HCT116 (cell line): Measurements from ENCODE around the gene SH2D3C. TPM values are rescaled to one million over a fixed set of nuclear protein-coding genes. Genes with fewer than 3 reads are reported as not detected.

Experiments
- ATAC-seq: fragments of 200-7000 bp; cut with Tn5 transposase; 2 replicates; pipeline ENCODE4 v1.9.1; 2020; ENCODE audit warnings: mild to moderate bottlenecking, moderate library complexity
- Bru-seq: library from RNA; stranded (reverse); fragments of 400-500 nt; gene quantifications from one replicate; lab custom pipeline; 2021; lab: Mats Ljungman, UMichigan
- BruChase-seq, 2 experiments: library from RNA; stranded (reverse); fragments of 400-500 nt; gene quantifications; one replicate each; lab custom pipeline; 2021; lab: Mats Ljungman, UMichigan
- BruUV-seq: library from RNA; stranded (reverse); fragments of 400-500 nt; replicated peaks from 2 replicates; lab custom pipeline; 2021; lab: Mats Ljungman, UMichigan
- CTCF ChIA-PET: fragments of 300-600 bp; sonication (Branson Sonifier 250); formaldehyde crosslinking; loops from one replicate; lab custom pipeline; 2021; ENCODE audit warnings: antibody characterized with exemption; lab: Charles Lee
- POLR2A ChIA-PET: fragments of 300-600, 350-600 bp; sonication (Branson Sonifier 250); formaldehyde crosslinking; loops from one replicate; lab custom pipeline; 2021; ENCODE audit warnings: antibody characterized with exemption; lab: Charles Lee
- RAD21 ChIA-PET, 2 experiments: fragments of 300-600 bp; sonication (Branson Sonifier 250); formaldehyde crosslinking; loops; one replicate each; lab custom pipeline; 2023; ENCODE audit warnings: low total read pairs in 2 of 2; ENCODE audit not compliant: uncharacterized antibody in 2 of 2, unreplicated experiment in 2 of 2, low non-redundant PET in 1 of 2; lab: Charles Lee
- DNase-seq: peaks from one replicate; pipeline ENCODE4 v3.0.0-alpha.2; 2010; ENCODE audit warnings: low read depth, low spot score
- H2AFZ ChIP-seq: fragments of 200-600 bp; shearing (Covaris generic), sonication (generic); 2 replicates; pipeline ENCODE4 v1.6.1; 2017; ENCODE audit warnings: low read depth, mixed run types, mixed read lengths, antibody characterized with exemption, low read length; ENCODE audit not compliant: poor library complexity, severe bottlenecking
- H3K27ac ChIP-seq: 2 replicates; pipeline ENCODE4 v1.5.1; 2012; ENCODE audit warnings: low read depth, low read length
- H3K27me3 ChIP-seq: fragments of 200-600 bp; sonication (generic); 2 replicates; pipeline ENCODE4 v1.6.1; 2016; ENCODE audit warnings: mixed run types, low read length, mixed read lengths; ENCODE audit not compliant: insufficient read depth
- H3K36me3 ChIP-seq, 2 experiments: fragments of 200-500 bp in 1 of 2; fragments of 200-600 bp in 1 of 2; sonication (Bioruptor generic) in 1 of 2; sonication (generic) in 1 of 2; 2 replicates each; pipeline versions ENCODE4 v1.5.1 to v1.6.1; 2014 to 2016; ENCODE audit warnings: low read length in 2 of 2, inconsistent platforms in 1 of 2, mixed read lengths in 1 of 2, mixed run types in 1 of 2; ENCODE audit not compliant: insufficient read depth in 2 of 2, control insufficient read depth in 1 of 2
- H3K4me1 ChIP-seq, 2 experiments: fragments of 200-600 bp in 1 of 2; sonication (generic) in 1 of 2; 2 replicates each; pipeline versions ENCODE4 v1.5.1 to v1.6.1; 2012 to 2017; ENCODE audit warnings: low read length in 2 of 2, inconsistent platforms in 1 of 2, mild to moderate bottlenecking in 1 of 2, mixed read lengths in 1 of 2, mixed run types in 1 of 2, moderate library complexity in 1 of 2; ENCODE audit not compliant: insufficient read depth in 2 of 2, control insufficient read depth in 1 of 2
- H3K4me2 ChIP-seq: fragments of 200-600 bp; sonication (generic); 2 replicates; pipeline ENCODE4 v1.6.1; 2017; ENCODE audit warnings: mixed run types, low read length, mixed read lengths
- H3K4me3 ChIP-seq, 2 experiments: fragments of 200-600 bp in 1 of 2; sonication (generic) in 1 of 2; replicated peaks in 1 of 2; 2 replicates each; pipeline ENCODE4 v1.5.1; 2011 to 2016; ENCODE audit warnings: low read length in 2 of 2, control low read depth in 1 of 2, low read depth in 1 of 2, mild to moderate bottlenecking in 1 of 2, mixed read lengths in 1 of 2, mixed run types in 1 of 2
- H3K79me2 ChIP-seq: fragments of 200-600 bp; sonication (generic); 2 replicates; pipeline ENCODE4 v1.6.1; 2017; ENCODE audit warnings: mild to moderate bottlenecking, mixed run types, low read length, moderate library complexity, mixed read lengths; ENCODE audit not compliant: insufficient read depth
- H3K9ac ChIP-seq: fragments of 200-600 bp; sonication (generic); 2 replicates; pipeline ENCODE4 v1.6.1; 2016; ENCODE audit warnings: low read length, mixed read lengths
- H3K9me2 ChIP-seq: fragments of 200-600 bp; sonication (generic), shearing (Covaris generic); 2 replicates; pipeline ENCODE4 v1.6.1; 2017; ENCODE audit warnings: mixed run types, mild to moderate bottlenecking, moderate library complexity; ENCODE audit not compliant: insufficient read depth
- H3K9me3 ChIP-seq, 2 experiments: fragments of 200-500 bp in 1 of 2; fragments of 200-600 bp in 1 of 2; sonication (Bioruptor generic) in 1 of 2; sonication (generic) in 1 of 2; 2 replicates each; pipeline ENCODE4 v1.6.1; 2014 to 2017; ENCODE audit warnings: low read length in 2 of 2, mixed read lengths in 2 of 2, inconsistent platforms in 1 of 2, low read depth in 1 of 2, mild to moderate bottlenecking in 1 of 2, mixed run types in 1 of 2, moderate library complexity in 1 of 2; ENCODE audit not compliant: control insufficient read depth in 1 of 2, insufficient read depth in 1 of 2
- H4K20me1 ChIP-seq: fragments of 200-600 bp; sonication (generic), shearing (Covaris generic); 2 replicates; pipeline ENCODE4 v1.6.1; 2017; ENCODE audit warnings: mixed run types, mild to moderate bottlenecking, moderate library complexity; ENCODE audit not compliant: insufficient read depth
- ATF3 ChIP-seq: IDR thresholded peaks from 2 replicates; pipeline ENCODE4 v1.6.1; 2012
- CBX3 ChIP-seq: IDR thresholded peaks from 2 replicates; pipeline ENCODE4 v1.6.1; 2012; ENCODE audit warnings: low read depth
- CEBPB ChIP-seq: IDR thresholded peaks from 2 replicates; pipeline ENCODE4 v1.6.1; 2012; ENCODE audit warnings: low read depth
- EGR1 ChIP-seq: IDR thresholded peaks from 2 replicates; pipeline ENCODE4 v1.6.1; 2012; ENCODE audit warnings: low read depth
- ELF1 ChIP-seq: IDR thresholded peaks from 2 replicates; pipeline ENCODE4 v1.6.1; 2012; ENCODE audit warnings: low read depth, borderline replicate concordance
- EZH2 ChIP-seq: fragments of 200-600 bp; sonication (generic); IDR thresholded peaks from 2 replicates; pipeline ENCODE4 v1.6.1; 2017; ENCODE audit warnings: antibody characterized with exemption, mixed run types
- FOSL1 ChIP-seq: IDR thresholded peaks from 2 replicates; pipeline ENCODE4 v1.6.1; 2012; ENCODE audit warnings: low read depth
- MAX ChIP-seq: IDR thresholded peaks from 2 replicates; pipeline ENCODE4 v1.6.1; 2012
- POLR2A ChIP-seq: IDR thresholded peaks from 2 replicates; pipeline ENCODE4 v1.7.0; 2011; ENCODE audit warnings: borderline replicate concordance; ENCODE audit not compliant: insufficient read depth, insufficient read length; ENCODE audit errors: extremely low read depth
- RAD21 ChIP-seq: IDR thresholded peaks from 2 replicates; pipeline ENCODE4 v1.6.1; 2012; ENCODE audit warnings: low read depth, mild to moderate bottlenecking
- REST ChIP-seq: IDR thresholded peaks from 2 replicates; pipeline ENCODE4 v1.6.1; 2012; ENCODE audit warnings: low read depth
- SIN3A ChIP-seq: IDR thresholded peaks from 2 replicates; pipeline ENCODE4 v1.6.1; 2012; ENCODE audit warnings: low read depth
- SP1 ChIP-seq: IDR thresholded peaks from 2 replicates; pipeline ENCODE4 v1.6.1; 2012; ENCODE audit warnings: low read depth
- SRF ChIP-seq: IDR thresholded peaks from 2 replicates; pipeline ENCODE4 v1.6.1; 2012; ENCODE audit warnings: low read depth
- TCF7L2 ChIP-seq: IDR thresholded peaks from 2 replicates; pipeline ENCODE4 v1.7.0; 2011; ENCODE audit warnings: borderline replicate concordance, inconsistent platforms; ENCODE audit not compliant: insufficient read depth, insufficient read length; ENCODE audit errors: extremely low read depth
- YY1 ChIP-seq: IDR thresholded peaks from 2 replicates; pipeline ENCODE4 v1.6.1; 2011; ENCODE audit warnings: low read length, low read depth, moderate library complexity, mild to moderate bottlenecking; ENCODE audit not compliant: insufficient replicate concordance; ENCODE audit errors: extremely low read depth
- ZBTB33 ChIP-seq: IDR thresholded peaks from 2 replicates; pipeline ENCODE4 v1.6.1; 2011; ENCODE audit warnings: mild to moderate bottlenecking, low read length, moderate library complexity; ENCODE audit not compliant: insufficient replicate concordance; ENCODE audit errors: extremely low read depth
- ZFX ChIP-seq: fragments of 450-650 bp; IDR thresholded peaks from 2 replicates; pipeline ENCODE4 v1.6.1; 2017
- intact Hi-C: fragments of 100-400 bp; cut with micrococcal nuclease; formaldehyde crosslinking; loops from 2 replicates; pipeline ENCODE4 v1.10.0; 2022
- long read RNA-seq: library from polyadenylated mRNA; unstranded; transcript quantifications from one replicate; pipeline ENCODE4 v2.0.0, GENCODE V29; 2021; ENCODE audit not compliant: unreplicated experiment
- polyA plus RNA-seq: library from polyadenylated mRNA; unstranded; fragments of >200 nt; gene quantifications from 2 replicates; pipeline ENCODE4 v1.2.1, GENCODE V29; 2012; ENCODE audit warnings: missing spikeins
- total RNA-seq: library from RNA; stranded (reverse); gene quantifications from one replicate; pipeline ENCODE4 v1.2.1, GENCODE V29; 2021; ENCODE audit not compliant: unreplicated experiment

Gene SH2D3C
- total RNA-seq (1.3 TPM), Bru-seq, nascent RNA (percentile 23 among the genes with signal in this experiment), BruChase-seq, experiment 1, labeled RNA remaining after a 6-hour chase (percentile 21 among the genes with signal in this experiment), BruChase-seq, experiment 2, labeled RNA remaining after a 2-hour chase (percentile 31 among the genes with signal in this experiment)
- polyA plus RNA-seq: 1.3 and 1.4 TPM in 2 replicates
- long read RNA-seq, partial matches to known transcripts: 1 of 3 reads
- long read RNA-seq, other reads (novel, unspliced or antisense): 1 of 3 reads

- no peak within 1 kb of the TSS for H3K4me2 ChIP-seq
- no peaks in the 10 kb centered on the region for H4K20me1 ChIP-seq
- DNase-seq: no peak
- TF ChIP-seq SRF (no peak), RAD21 (no peak), ZBTB33 (no peak), POLR2A (no peak), TCF7L2 (no peak), EGR1 (no peak), ATF3 (no peak), CEBPB (no peak), SIN3A (no peak), ZFX (no peak), FOSL1 (no peak), YY1 (no peak), ELF1 (no peak), EZH2 (no peak), CBX3 (no peak), REST (no peak), SP1 (no peak), MAX (no peak)
- CTCF ChIA-PET: interaction anchor here (1.0 kb wide), 1 partner anchor 44 kb away, joined by 3 read pairs; the partner anchor contains the start of gene TOR2A
- POLR2A ChIA-PET: no interaction called here
- no peaks in the 10 kb centered on the region for H3K27me3 ChIP-seq
- peaks cover 0 to 2% of the 10 kb centered on the region in 2 experiments; a peak in 2 of 4 replicates for H3K4me1 ChIP-seq
- H3K27ac ChIP-seq: no peak within 1 kb of the TSS
- ATAC-seq: no peak
- H2AFZ ChIP-seq: no peak within 1 kb of the TSS
- H3K79me2 ChIP-seq: no peaks in the 10 kb centered on the region
- H3K4me3 ChIP-seq: no peak within 1 kb of the TSS
- BruUV-seq: no TSS peak
- H3K9me2 ChIP-seq: no peaks in the 10 kb centered on the region
- no peaks in the 10 kb centered on the region for H3K36me3 ChIP-seq
- no peak within 1 kb of the TSS for H3K9ac ChIP-seq
- RAD21 ChIA-PET: no interaction called here
- intact Hi-C loops: no loop called here
- no peaks in the 10 kb centered on the region for H3K9me3 ChIP-seq
Observed at GRCh38 chr9:127778280-127779135, at the start of gene SH2D3C. SH2D3C (minus strand) TSS chr9:127778666; CDS start chr9:127778627, 39 bp downstream.
